Measurements from ENCODE around the gene C1QA.

C1QA gene

DNA sequence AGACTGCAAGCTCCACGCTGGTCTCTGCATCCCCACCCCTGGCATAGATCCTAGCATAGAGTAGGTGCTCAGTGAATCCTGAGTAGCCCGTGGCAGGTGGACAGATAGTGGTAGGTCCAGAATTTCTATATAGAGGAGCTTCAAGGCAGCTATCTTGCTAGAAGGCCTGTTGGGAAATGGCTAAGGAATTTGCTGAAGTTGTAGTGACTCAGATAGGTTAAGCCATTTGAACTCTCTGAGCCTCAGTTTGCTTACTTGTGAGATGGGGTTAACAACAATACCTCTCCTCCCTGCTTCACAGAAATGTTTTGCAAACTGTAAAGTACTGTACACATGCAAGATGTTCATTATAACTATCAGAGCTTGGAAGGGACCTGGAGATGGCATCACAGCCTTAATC lies 50.8 kb downstream of the C1QA start:
- no peak overlapping the region for H3K4me3 ChIP-seq (ENCODE audit: low read length)
- no peaks in the 10 kb centered on the region for H3K4me1 ChIP-seq (ENCODE audit: control insufficient read depth, insufficient read depth, low read length)
- no peak overlapping the region for H3K9ac ChIP-seq (ENCODE audit: low read length)
- H3K27me3 ChIP-seq (ENCODE audit: control insufficient read depth, insufficient read depth, low read length): no peaks in the 10 kb centered on the region
- H3K36me3 ChIP-seq (ENCODE audit: control insufficient read depth, insufficient read depth, low read length): no peaks in the 10 kb centered on the region
- H3K9me3 ChIP-seq (ENCODE audit: control insufficient read depth, low read length): no peaks in the 10 kb centered on the region

GRCh38 chr1:22688466-22688865 lies 52.0 kb downstream of the C1QA start:
- H3K27me3 ChIP-seq (ENCODE audit: control insufficient read depth, insufficient read depth, low read length): no peaks in the 10 kb centered on the region
- H3K9me3 ChIP-seq (ENCODE audit: control insufficient read depth, low read length): no peaks in the 10 kb centered on the region
- no peak overlapping the region for H3K9ac ChIP-seq (ENCODE audit: low read length)

More at GRCh38 chr1:22688466-22688865, 52.0 kb downstream of the C1QA start:
- Histone ChIP-seq H3K4me1 (ENCODE audit: control insufficient read depth, insufficient read depth, low read length) (no peaks in the 10 kb centered on the region), H3K36me3 (ENCODE audit: control insufficient read depth, insufficient read depth, low read length) (no peaks in the 10 kb centered on the region), H3K4me3 (ENCODE audit: low read length) (no peak overlapping the region)

Data from mucosa of stomach (tissue), 1 donor.